K562 (cell line): ENCODE data around the gene TMEM87A. TPM values are rescaled to one million over a fixed set of nuclear protein-coding genes. Genes with fewer than 3 reads are reported as not detected.

Experiments used
- CREBBP ChIP-seq: IDR thresholded peaks from one replicate; pipeline ENCODE4 v1.6.1; 2012; ENCODE audit warnings: low read depth, mild to moderate bottlenecking, control low read depth, inconsistent platforms, low read length
- CUX1 ChIP-seq: fragments of 200-800 bp; sonication (Bioruptor generic); IDR thresholded peaks from 2 replicates; pipeline ENCODE4 v1.6.1; 2016; ENCODE audit warnings: missing genetic modification characterization, missing compliant biosample characterization
- EZH2 ChIP-seq: IDR thresholded peaks from 2 replicates; pipeline ENCODE4 v1.6.1; 2012; ENCODE audit warnings: low read depth, mild to moderate bottlenecking, inconsistent platforms, low read length, borderline replicate concordance
- HDAC3 ChIP-seq: fragments of 450-650 bp; IDR thresholded peaks from 2 replicates; pipeline ENCODE4 v1.6.1; 2018; ENCODE audit warnings: borderline replicate concordance, mild to moderate bottlenecking, moderate library complexity; ENCODE audit not compliant: partially characterized antibody
- MNT ChIP-seq, 2 experiments: fragments of 450-650 bp; conservative IDR thresholded peaks; 2 replicates each; pipeline ENCODE4 v1.6.1; 2017; ENCODE audit warnings: mild to moderate bottlenecking in 2 of 2, moderate library complexity in 2 of 2
- NR0B1 ChIP-seq: fragments of 450-650 bp; IDR thresholded peaks from one replicate; pipeline ENCODE4 v1.6.1; 2018; ENCODE audit warnings: mild to moderate bottlenecking, moderate library complexity; ENCODE audit not compliant: partially characterized antibody
- SNAPC5 ChIP-seq: fragments of 250-450 bp; sonication (Bioruptor Pico); IDR thresholded peaks from 2 replicates; pipeline ENCODE4 v1.8.0; 2021; ENCODE audit warnings: moderate library complexity, mild to moderate bottlenecking, inconsistent platforms
- SRSF7 ChIP-seq: fragments of 200-400 bp; formaldehyde crosslinking; optimal IDR thresholded peaks from 2 replicates; pipeline ENCODE3; 2017; ENCODE audit warnings: mild to moderate bottlenecking, low read depth, low read length
- THRA ChIP-seq: fragments of 450-650 bp; IDR thresholded peaks from 2 replicates; pipeline ENCODE4 v1.6.1; 2017; ENCODE audit warnings: mild to moderate bottlenecking, moderate library complexity
- TRIM25 ChIP-seq: fragments of 450-650 bp; IDR thresholded peaks from 2 replicates; pipeline ENCODE4 v1.7.0; 2016; ENCODE audit warnings: borderline replicate concordance
- ZNF232 ChIP-seq: sonication (generic); formaldehyde crosslinking; IDR thresholded peaks from 2 replicates; pipeline ENCODE4 v1.8.0; 2022; ENCODE audit warnings: mild to moderate bottlenecking, missing genetic modification reagents
- ZNF511 ChIP-seq: sonication (generic); formaldehyde crosslinking; IDR thresholded peaks from 2 replicates; pipeline ENCODE4 v1.8.0; 2022; ENCODE audit warnings: mild to moderate bottlenecking, missing genetic modification reagents
- polyA plus RNA-seq, 8 experiments: library from polyadenylated mRNA; depleted of rRNA in 4 of 8; stranded (reverse) in 5 of 8; unstranded in 3 of 8; fragments of >200 nt; fragmentation: Nextera tagmentation in 2 of 8; fragmentation: Illumina TruSeq in 1 of 8; extraction: Ambion mirVana in 2 of 8; extraction: Trizol in 1 of 8; gene quantifications; 2 replicates each; pipeline versions ENCODE4 v1.2.1 to v1.2.3, GENCODE V29; 2011 to 2014; ENCODE audit warnings: inconsistent platforms in 1 of 8, missing spikeins in 1 of 8
- total RNA-seq, 7 experiments: library from RNA; depleted of rRNA in 6 of 7; stranded (reverse); fragments of >200 nt in 6 of 7; fragmentation: Illumina TruSeq in 2 of 7; extraction: Trizol in 2 of 7; gene quantifications; 2 replicates each; pipeline versions ENCODE4 v1.2.1 to v1.2.3, GENCODE V29; 2011 to 2021; ENCODE audit warnings: low replicate concordance in 1 of 7

The TMEM87A gene
- total and polyA plus RNA-seq, 9 of the 15 experiments (the other 6 are each of a cell fraction or from before 2014, with no cell fraction given), result 16.6 to 43.3 (median 29.6) TPM

GRCh38 chr15:42272939-42273899 lies at the start of gene TMEM87A, which contains the start of gene GANC (continued):
- TF ChIP-seq CUX1 (CRISPR knock-in tag), result no peak
- TF ChIP-seq CREBBP, result no peak
- TF ChIP-seq SRSF7, result no peak
- no peak for TF ChIP-seq TRIM25
- no peak for TF ChIP-seq HDAC3
- TF ChIP-seq ZNF232 (CRISPR knock-in tag), result no peak
- TF ChIP-seq THRA, result no peak
- TF ChIP-seq MNT (conservative IDR thresholded peaks at IDR 0.05), result peak; percentile 85 to 92
- no peak for TF ChIP-seq NR0B1
- no peak for TF ChIP-seq EZH2
- TF ChIP-seq SNAPC5 (CRISPR knock-in tag), result no peak
- peak; percentile 26; the same call in 1 of the 2 replicates for TF ChIP-seq ZNF511 (CRISPR knock-in tag)
